ENCODE data around the gene LAMTOR5. TPM values are rescaled to one million over a fixed set of nuclear protein-coding genes. Genes with fewer than 3 reads are reported as not detected.

The LAMTOR5 gene
- total RNA-seq, 1 experiment from 2014 or later: 144 TPM

- Histone ChIP-seq H3K9me3 (ENCODE audit: low read depth, low read length, poor library complexity, severe bottlenecking) (no peaks in the 10 kb centered on the region), H3K4me3 (ENCODE audit: low read depth, low read length, poor library complexity, severe bottlenecking) (no peak overlapping the region), H3K4me1 (ENCODE audit: insufficient read depth, low read length, poor library complexity, severe bottlenecking) (no peaks in the 10 kb centered on the region), H3K36me3 (ENCODE audit: insufficient read depth, low read length, poor library complexity, severe bottlenecking) (no peaks in the 10 kb centered on the region), H3K27ac (ENCODE audit: low read depth, low read length, poor library complexity, severe bottlenecking) (no peak overlapping the region), H3K27me3 (replicated peaks; ENCODE audit: insufficient read depth, low read depth, low read length, poor library complexity) (peaks cover 80% of the 10 kb centered on the region)
- TF ChIP-seq CTCF (conservative IDR thresholded peaks at IDR 0.05; ENCODE audit: low read depth, low read length) (no peak), EZH2 (IDR thresholded peaks at IDR 0.05; ENCODE audit: borderline replicate concordance, low read depth, low read length, poor library complexity, severe bottlenecking) (no peak)
- intact Hi-C loops (cut with micrococcal nuclease; ENCODE audit: unreplicated experiment): no loop called here
- POLR2A ChIA-PET (ENCODE audit: low non-redundant PET): no interaction called here
- CTCF ChIA-PET: no interaction called here
- no TSS peak for BruUV-seq (replicated peaks)
- DNase-seq (ENCODE audit: low spot score): no peak
Observed at GRCh38 chr1:110433803-110434202, 26.3 kb upstream of the LAMTOR5 start.

GRCh38 chr1:110433213-110433612 is 25.7 kb upstream of the LAMTOR5 start:
- ChIA-PET POLR2A (ENCODE audit: low non-redundant PET) (no interaction called here), CTCF (no interaction called here)
- DNase-seq (ENCODE audit: low spot score): no peak
- Histone ChIP-seq H3K4me3 (ENCODE audit: low read depth, low read length, poor library complexity, severe bottlenecking) (no peak overlapping the region), H3K4me1 (ENCODE audit: insufficient read depth, low read length, poor library complexity, severe bottlenecking) (no peaks in the 10 kb centered on the region), H3K9me3 (ENCODE audit: low read depth, low read length, poor library complexity, severe bottlenecking) (no peaks in the 10 kb centered on the region), H3K27me3 (replicated peaks; ENCODE audit: insufficient read depth, low read depth, low read length, poor library complexity) (peaks cover 81% of the 10 kb centered on the region), H3K36me3 (ENCODE audit: insufficient read depth, low read length, poor library complexity, severe bottlenecking) (no peaks in the 10 kb centered on the region), H3K27ac (ENCODE audit: low read depth, low read length, poor library complexity, severe bottlenecking) (no peak overlapping the region)
- TF ChIP-seq EZH2 (IDR thresholded peaks at IDR 0.05; ENCODE audit: borderline replicate concordance, low read depth, low read length, poor library complexity, severe bottlenecking): no peak
- TF ChIP-seq CTCF (conservative IDR thresholded peaks at IDR 0.05; ENCODE audit: low read depth, low read length): no peak
- intact Hi-C loops (cut with micrococcal nuclease; ENCODE audit: unreplicated experiment): no loop called here
- no TSS peak for BruUV-seq (replicated peaks)

- Histone ChIP-seq H3K27me3 (replicated peaks; ENCODE audit: insufficient read depth, low read depth, low read length, poor library complexity) (peaks cover 79% of the 10 kb centered on the region), H3K36me3 (ENCODE audit: insufficient read depth, low read length, poor library complexity, severe bottlenecking) (no peaks in the 10 kb centered on the region), H3K9me3 (ENCODE audit: low read depth, low read length, poor library complexity, severe bottlenecking) (no peaks in the 10 kb centered on the region), H3K27ac (ENCODE audit: low read depth, low read length, poor library complexity, severe bottlenecking) (no peak overlapping the region), H3K4me1 (ENCODE audit: insufficient read depth, low read length, poor library complexity, severe bottlenecking) (no peaks in the 10 kb centered on the region), H3K4me3 (ENCODE audit: low read depth, low read length, poor library complexity, severe bottlenecking) (no peak overlapping the region)
- CTCF ChIA-PET: no interaction called here
- TF ChIP-seq CTCF (conservative IDR thresholded peaks at IDR 0.05; ENCODE audit: low read depth, low read length) (no peak), EZH2 (IDR thresholded peaks at IDR 0.05; ENCODE audit: borderline replicate concordance, low read depth, low read length, poor library complexity, severe bottlenecking) (no peak)
- DNase-seq (ENCODE audit: low spot score): no peak
- intact Hi-C loops (cut with micrococcal nuclease; ENCODE audit: unreplicated experiment): no loop called here
- POLR2A ChIA-PET (ENCODE audit: low non-redundant PET): no interaction called here
- BruUV-seq (replicated peaks): no TSS peak
Observed at GRCh38 chr1:110430901-110431300, 23.4 kb upstream of the LAMTOR5 start.

All from A673 (cell line).